ENCODE data around the gene OR5K4. TPM values are rescaled to one million over a fixed set of nuclear protein-coding genes. Genes with fewer than 3 reads are reported as not detected.

The OR5K4 gene
- not detected for polyA plus RNA-seq (2013, experiment 1 of 2)
- polyA plus RNA-seq (2013, experiment 2 of 2): not detected

- no peaks in the 10 kb centered on the region for H3K4me1 ChIP-seq (ENCODE audit: insufficient read depth, low read length)
- no peaks in the 10 kb centered on the region for H3K27me3 ChIP-seq (ENCODE audit: insufficient read depth, low read length)
- no peak within 1 kb of the TSS for H3K4me3 ChIP-seq (ENCODE audit: low read length)
- WGBS: 86% methylated on average over 1 of the region's 2 CpGs
- H3K9me3 ChIP-seq (ENCODE audit: insufficient read depth, low read depth, low read length): no peaks in the 10 kb centered on the region
- H3K27ac ChIP-seq (ENCODE audit: low read depth, low read length): no peak within 1 kb of the TSS
- no peak within 1 kb of the TSS for H3K9ac ChIP-seq (ENCODE audit: low read depth, low read length)
- no peaks in the 10 kb centered on the region for H3K36me3 ChIP-seq (ENCODE audit: insufficient read depth, low read length)
These were observed at the start of gene OR5K4 for GRCh38 chr3:98353554-98353953. Gene OR5K4 (plus strand): TSS chr3:98353854. CDS start chr3:98353854, 0 bp downstream.

- Histone ChIP-seq H3K36me3 (ENCODE audit: insufficient read depth, low read length) (no peaks in the 10 kb centered on the region), H3K9me3 (ENCODE audit: insufficient read depth, low read depth, low read length) (no peaks in the 10 kb centered on the region), H3K4me1 (ENCODE audit: insufficient read depth, low read length) (peaks cover 18% of the 10 kb centered on the region), H3K4me3 (ENCODE audit: low read length) (no peak overlapping the region), H3K9ac (ENCODE audit: low read depth, low read length) (no peak overlapping the region), H3K27ac (ENCODE audit: low read depth, low read length) (no peak overlapping the region), H3K27me3 (ENCODE audit: insufficient read depth, low read length) (no peaks in the 10 kb centered on the region)
- 95% methylated on average over 2 of the region's 2 CpGs for WGBS
These were observed 31.6 kb upstream of the OR5K4 start for GRCh38 chr3:98322101-98322500.

GRCh38 chr3:98322686-98323085, 31.0 kb upstream of the OR5K4 start:
- Histone ChIP-seq H3K27me3 (ENCODE audit: insufficient read depth, low read length) (no peaks in the 10 kb centered on the region), H3K4me3 (ENCODE audit: low read length) (peak overlapping the region; percentile 43; the same call in 1 of the 2 replicates), H3K9me3 (ENCODE audit: insufficient read depth, low read depth, low read length) (no peaks in the 10 kb centered on the region), H3K27ac (ENCODE audit: low read depth, low read length) (no peak overlapping the region), H3K9ac (ENCODE audit: low read depth, low read length) (no peak overlapping the region), H3K4me1 (ENCODE audit: insufficient read depth, low read length) (peaks cover 22% of the 10 kb centered on the region), H3K36me3 (ENCODE audit: insufficient read depth, low read length) (no peaks in the 10 kb centered on the region)
- WGBS: 92% methylated on average over 2 of the region's 2 CpGs

- no peak overlapping the region for H3K9ac ChIP-seq (ENCODE audit: low read depth, low read length)
- H3K36me3 ChIP-seq (ENCODE audit: insufficient read depth, low read length): no peaks in the 10 kb centered on the region
- no peaks in the 10 kb centered on the region for H3K9me3 ChIP-seq (ENCODE audit: insufficient read depth, low read depth, low read length)
- peak overlapping the region; percentile 43 for H3K4me3 ChIP-seq (ENCODE audit: low read length)
- no peaks in the 10 kb centered on the region for H3K27me3 ChIP-seq (ENCODE audit: insufficient read depth, low read length)
- H3K27ac ChIP-seq (ENCODE audit: low read depth, low read length): no peak overlapping the region
- H3K4me1 ChIP-seq (ENCODE audit: insufficient read depth, low read length): peaks cover 28% of the 10 kb centered on the region
These were observed 30.2 kb upstream of the OR5K4 start for GRCh38 chr3:98323425-98323824.

- Histone ChIP-seq H3K27me3 (ENCODE audit: insufficient read depth, low read length) (no peaks in the 10 kb centered on the region), H3K9ac (ENCODE audit: low read depth, low read length) (peak overlapping the region; percentile 67), H3K4me3 (ENCODE audit: low read length) (peak overlapping the region; percentile 43), H3K4me1 (ENCODE audit: insufficient read depth, low read length) (peaks cover 31% of the 10 kb centered on the region), H3K9me3 (ENCODE audit: insufficient read depth, low read depth, low read length) (no peaks in the 10 kb centered on the region), H3K36me3 (ENCODE audit: insufficient read depth, low read length) (no peaks in the 10 kb centered on the region), H3K27ac (ENCODE audit: low read depth, low read length) (peak overlapping the region; percentile 73; the same call in 1 of the 2 replicates)
- 89% methylated on average over 12 of the region's 12 CpGs for WGBS
These were observed 28.6 kb upstream of the OR5K4 start for GRCh38 chr3:98325055-98325454.

GRCh38 chr3:98326105-98326893, 27.4 kb upstream of the OR5K4 start:
- no peaks in the 10 kb centered on the region for H3K27me3 ChIP-seq (ENCODE audit: insufficient read depth, low read length)
- peak overlapping the region; percentile 23 for H3K4me3 ChIP-seq (ENCODE audit: low read length)

GRCh38 chr3:98326945-98327344, 26.7 kb upstream of the OR5K4 start:
- Histone ChIP-seq H3K36me3 (ENCODE audit: insufficient read depth, low read length) (no peaks in the 10 kb centered on the region), H3K27me3 (ENCODE audit: insufficient read depth, low read length) (no peaks in the 10 kb centered on the region), H3K4me3 (ENCODE audit: low read length) (peak overlapping the region; percentile 23), H3K27ac (ENCODE audit: low read depth, low read length) (peak overlapping the region; percentile 69), H3K9ac (ENCODE audit: low read depth, low read length) (peak overlapping the region; percentile 20; the same call in 1 of the 2 replicates), H3K4me1 (ENCODE audit: insufficient read depth, low read length) (peaks cover 31% of the 10 kb centered on the region), H3K9me3 (ENCODE audit: insufficient read depth, low read depth, low read length) (no peaks in the 10 kb centered on the region)

More at GRCh38 chr3:98326105-98326893, 27.4 kb upstream of the OR5K4 start:
- Histone ChIP-seq H3K27ac (ENCODE audit: low read depth, low read length) (peak overlapping the region; percentile 73), H3K9me3 (ENCODE audit: insufficient read depth, low read depth, low read length) (no peaks in the 10 kb centered on the region), H3K4me1 (ENCODE audit: insufficient read depth, low read length) (peaks cover 31% of the 10 kb centered on the region), H3K36me3 (ENCODE audit: insufficient read depth, low read length) (no peaks in the 10 kb centered on the region), H3K9ac (ENCODE audit: low read depth, low read length) (peak overlapping the region; percentile 18)
- WGBS: 48% methylated on average over 1 of the region's 2 CpGs

GRCh38 chr3:98328933-98329332, 24.7 kb upstream of the OR5K4 start:
- H3K27me3 ChIP-seq (ENCODE audit: insufficient read depth, low read length): no peaks in the 10 kb centered on the region
- no peak overlapping the region for H3K27ac ChIP-seq (ENCODE audit: low read depth, low read length)
- H3K9me3 ChIP-seq (ENCODE audit: insufficient read depth, low read depth, low read length): no peaks in the 10 kb centered on the region
- WGBS: 96% methylated on average over 5 of the region's 5 CpGs
- H3K9ac ChIP-seq (ENCODE audit: low read depth, low read length): no peak overlapping the region
- peaks cover 31% of the 10 kb centered on the region for H3K4me1 ChIP-seq (ENCODE audit: insufficient read depth, low read length)
- H3K36me3 ChIP-seq (ENCODE audit: insufficient read depth, low read length): no peaks in the 10 kb centered on the region
- H3K4me3 ChIP-seq (ENCODE audit: low read length): no peak overlapping the region

- Histone ChIP-seq H3K36me3 (ENCODE audit: insufficient read depth, low read length) (no peaks in the 10 kb centered on the region), H3K9ac (ENCODE audit: low read depth, low read length) (no peak overlapping the region), H3K4me3 (ENCODE audit: low read length) (no peak overlapping the region), H3K4me1 (ENCODE audit: insufficient read depth, low read length) (peaks cover 31% of the 10 kb centered on the region), H3K9me3 (ENCODE audit: insufficient read depth, low read depth, low read length) (no peaks in the 10 kb centered on the region), H3K27me3 (ENCODE audit: insufficient read depth, low read length) (no peaks in the 10 kb centered on the region), H3K27ac (ENCODE audit: low read depth, low read length) (no peak overlapping the region)
- 17% methylated on average over 6 of the region's 6 CpGs for WGBS
These were observed 24.1 kb upstream of the OR5K4 start for GRCh38 chr3:98329392-98330124.

GRCh38 chr3:98331329-98331728, 22.3 kb upstream of the OR5K4 start:
- WGBS: 95% methylated on average over 1 of the region's 1 CpG
- no peaks in the 10 kb centered on the region for H3K27me3 ChIP-seq (ENCODE audit: insufficient read depth, low read length)
- H3K4me1 ChIP-seq (ENCODE audit: insufficient read depth, low read length): peaks cover 19% of the 10 kb centered on the region
- H3K9me3 ChIP-seq (ENCODE audit: insufficient read depth, low read depth, low read length): no peaks in the 10 kb centered on the region
- H3K4me3 ChIP-seq (ENCODE audit: low read length): no peak overlapping the region
- no peak overlapping the region for H3K9ac ChIP-seq (ENCODE audit: low read depth, low read length)
- no peaks in the 10 kb centered on the region for H3K36me3 ChIP-seq (ENCODE audit: insufficient read depth, low read length)
- H3K27ac ChIP-seq (ENCODE audit: low read depth, low read length): no peak overlapping the region

GRCh38 chr3:98333989-98334606, 19.6 kb upstream of the OR5K4 start:
- no peaks in the 10 kb centered on the region for H3K4me1 ChIP-seq (ENCODE audit: insufficient read depth, low read length)
- H3K36me3 ChIP-seq (ENCODE audit: insufficient read depth, low read length): no peaks in the 10 kb centered on the region
- no peak overlapping the region for H3K27ac ChIP-seq (ENCODE audit: low read depth, low read length)
- H3K4me3 ChIP-seq (ENCODE audit: low read length): no peak overlapping the region
- no peaks in the 10 kb centered on the region for H3K27me3 ChIP-seq (ENCODE audit: insufficient read depth, low read length)
- 95% methylated on average over 3 of the region's 3 CpGs for WGBS
- no peak overlapping the region for H3K9ac ChIP-seq (ENCODE audit: low read depth, low read length)
- H3K9me3 ChIP-seq (ENCODE audit: insufficient read depth, low read depth, low read length): no peaks in the 10 kb centered on the region

Data from HUES64 (cell line).